ENCODE measurements around the gene RAX2. TPM values are rescaled to one million over a fixed set of nuclear protein-coding genes. Genes with fewer than 3 reads are reported as not detected.

The RAX2 gene
- total and polyA plus RNA-seq, 2 of the 8 experiments (the other 6 are each of a cell fraction or from before 2014, with no cell fraction given) = 0.08 TPM; not detected in 1

DNA sequence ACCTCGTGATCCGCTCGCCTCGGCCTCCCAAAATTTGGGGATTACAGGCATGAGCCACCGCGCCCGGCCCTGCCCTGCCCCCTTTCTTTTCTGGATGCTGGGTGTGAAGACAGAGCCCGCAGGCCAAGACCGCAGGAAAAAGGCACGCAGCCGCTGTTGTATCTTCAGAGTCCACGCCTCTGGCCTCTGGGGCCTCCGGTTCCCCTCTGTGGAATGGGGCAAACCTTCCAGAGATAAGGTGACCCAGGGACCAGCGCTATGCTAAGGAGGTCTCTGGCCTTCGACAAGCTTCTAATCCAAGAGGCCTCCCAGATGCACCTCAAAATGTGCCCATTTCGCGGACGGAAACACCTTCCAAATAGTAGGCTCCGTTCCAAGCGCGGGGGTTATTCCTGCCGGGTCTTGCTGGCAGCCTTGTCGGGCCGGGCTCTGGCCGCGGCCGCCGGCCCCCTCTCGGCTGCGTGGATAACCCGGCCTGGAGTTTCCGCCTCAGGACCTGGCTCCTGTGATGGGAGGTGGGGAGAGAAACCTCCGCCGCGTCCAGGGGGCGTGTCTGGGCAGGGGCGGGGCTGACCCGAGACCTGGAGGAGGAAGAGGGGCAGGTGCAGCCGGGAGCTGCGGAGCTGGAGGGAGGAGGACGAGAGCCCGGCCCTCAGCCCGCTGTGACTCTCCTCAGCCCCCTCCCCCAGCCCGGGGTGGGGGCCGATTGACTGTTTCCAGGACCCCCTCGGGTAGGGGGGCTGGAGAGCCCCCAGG is 50.7 kb downstream of the RAX2 start:
- Histone ChIP-seq H4K8ac (ENCODE audit: extremely low read depth, insufficient read depth, low read length) (no peak overlapping the region), H2BK5ac (ENCODE audit: low read depth, low read length) (no peak overlapping the region), H3K27ac (ENCODE audit: low read depth, low read length) (no peak overlapping the region), H4K91ac (replicated peaks; ENCODE audit: insufficient read length, low read length) (no peak overlapping the region), H3K27me3 (replicated peaks in 1 of 4; ENCODE audit: control insufficient read depth in 3 of 4, extremely low read depth in 1 of 4, insufficient read depth in 3 of 4, low read length in 3 of 4) (peaks cover 0 to 3% (median 0%) of the 10 kb centered on the region in 4 experiments; a peak in 2 of 7 replicates), H3K56ac (replicated peaks; ENCODE audit: insufficient read length, low read depth, low read length) (no peak overlapping the region), H2AFZ (ENCODE audit: low read length) (no peak overlapping the region), H4K5ac (ENCODE audit: insufficient read length, low read depth, low read length) (no peak overlapping the region), H3K9ac (replicated peaks in 1 of 4; ENCODE audit: extremely low read depth in 1 of 4, low read depth in 3 of 4, low read length in 3 of 4) (no peak overlapping the region), H2AK5ac (ENCODE audit: low read depth, low read length) (no peak overlapping the region), H2BK20ac (ENCODE audit: low read length) (no peak overlapping the region), H3K18ac (ENCODE audit: extremely low read depth, low read length) (no peak overlapping the region; the same call in 1 of the 2 replicates), H3K4me3 (ENCODE audit: extremely low read depth in 1 of 4, insufficient read depth in 2 of 4, low read depth in 3 of 4, low read length in 4 of 4) (peak overlapping the region; percentile 65 to 81 (median 70)), H2BK120ac (replicated peaks; ENCODE audit: low read depth, low read length) (no peak overlapping the region), H3K79me2 (ENCODE audit: control insufficient read depth in 1 of 2, insufficient read depth in 2 of 2, low read length in 2 of 2) (no peaks in the 10 kb centered on the region), H2BK15ac (ENCODE audit: low read length) (no peak overlapping the region), H3K9me3 (ENCODE audit: insufficient read depth in 2 of 2, low read depth in 1 of 2, low read length in 1 of 2) (no peaks in the 10 kb centered on the region), H3K36me3 (ENCODE audit: control insufficient read depth in 2 of 4, insufficient read depth in 4 of 4, low read length in 3 of 4) (no peaks in the 10 kb centered on the region), H3K14ac (ENCODE audit: insufficient read length) (no peak overlapping the region), H3K4me2 (ENCODE audit: insufficient read depth in 1 of 2, low read depth in 2 of 2, low read length in 2 of 2) (peak overlapping the region; percentile 87 to 98), H3K4me1 (replicated peaks in 1 of 4; ENCODE audit: control insufficient read depth in 3 of 4, insufficient read depth in 4 of 4, low read length in 3 of 4) (peaks cover 0 to 16% (median 10%) of the 10 kb centered on the region in 4 experiments; a peak in 6 of 7 replicates), H3K23ac (ENCODE audit: insufficient read length) (no peak overlapping the region), H3K23me2 (ENCODE audit: low read depth, low read length) (peaks cover 8% of the 10 kb centered on the region; the same call in 1 of the 2 replicates), H2BK12ac (ENCODE audit: low read depth, low read length) (no peak overlapping the region), H4K20me1 (replicated peaks in 1 of 2; ENCODE audit: control insufficient read depth in 1 of 2, insufficient read depth in 2 of 2, low read length in 2 of 2) (no peaks in the 10 kb centered on the region), H3K79me1 (ENCODE audit: low read depth, low read length) (no peaks in the 10 kb centered on the region), H3K4ac (replicated peaks; ENCODE audit: insufficient read length, low read depth, low read length) (no peak overlapping the region)
- ChIA-PET POLR2A (ENCODE audit: partially characterized antibody) (interaction anchor here (0.6 to 2.0 kb wide), 5 partner anchors 8 to 41 kb away, joined by 3 to 7 read pairs (median 5); partner anchors contain the start of genes MRPL54 and TJP3), CTCF (ENCODE audit: partially characterized antibody) (interaction anchor here (1.0 to 5.8 kb wide), 12 partner anchors 13 to 267 kb away, joined by 3 to 66 read pairs (median 4); partner anchors contain the start of genes ATCAY and TJP3)
- WGBS, 2 experiments (ENCODE audit: extremely low coverage in 1 of 2, insufficient coverage in 1 of 2, insufficient read length in 1 of 2, insufficient replicate concordance in 2 of 2, low coverage in 1 of 2, low lambda C conversion rate in 2 of 2, missing lambda C conversion rate in 1 of 2) = 31% methylated on average over 38 of the region's 46 CpGs; no CpG with 5 or more reads in 1 of the 2 experiments
- peak; percentile 13 for FAIRE-seq
- DNase-seq (ENCODE audit: low read depth in 1 of 2, low spot score in 2 of 2) = peak; percentile 90 to 100
- TF ChIP-seq JUN (IDR thresholded peaks at IDR 0.05; ENCODE audit: low read depth, low read length) (peak; percentile 72), BACH1 (IDR thresholded peaks at IDR 0.05; ENCODE audit: low read length) (no peak), CHD1 (IDR thresholded peaks at IDR 0.05; ENCODE audit: low read depth, low read length) (no peak), KDM4A (IDR thresholded peaks at IDR 0.05; ENCODE audit: low read depth, low read length, severe bottlenecking) (peak; percentile 67), RFX5 (IDR thresholded peaks at IDR 0.05; ENCODE audit: borderline replicate concordance, low read depth, low read length) (peak; percentile 79), PHF8 (conservative IDR thresholded peaks at IDR 0.05; ENCODE audit: low read depth, low read length) (no peak), CTBP2 (IDR thresholded peaks at IDR 0.05; ENCODE audit: borderline replicate concordance, insufficient read depth, insufficient read length, low read length) (no peak)
- TF ChIP-seq, protein P1, sequence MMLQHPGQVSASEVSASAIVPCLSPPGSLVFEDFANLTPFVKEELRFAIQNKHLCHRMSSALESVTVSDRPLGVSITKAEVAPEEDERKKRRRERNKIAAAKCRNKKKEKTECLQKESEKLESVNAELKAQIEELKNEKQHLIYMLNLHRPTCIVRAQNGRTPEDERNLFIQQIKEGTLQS (IDR thresholded peaks at IDR 0.05; ENCODE audit: insufficient read depth, low read depth, low read length) = no peak
- TF ChIP-seq, protein P2, sequence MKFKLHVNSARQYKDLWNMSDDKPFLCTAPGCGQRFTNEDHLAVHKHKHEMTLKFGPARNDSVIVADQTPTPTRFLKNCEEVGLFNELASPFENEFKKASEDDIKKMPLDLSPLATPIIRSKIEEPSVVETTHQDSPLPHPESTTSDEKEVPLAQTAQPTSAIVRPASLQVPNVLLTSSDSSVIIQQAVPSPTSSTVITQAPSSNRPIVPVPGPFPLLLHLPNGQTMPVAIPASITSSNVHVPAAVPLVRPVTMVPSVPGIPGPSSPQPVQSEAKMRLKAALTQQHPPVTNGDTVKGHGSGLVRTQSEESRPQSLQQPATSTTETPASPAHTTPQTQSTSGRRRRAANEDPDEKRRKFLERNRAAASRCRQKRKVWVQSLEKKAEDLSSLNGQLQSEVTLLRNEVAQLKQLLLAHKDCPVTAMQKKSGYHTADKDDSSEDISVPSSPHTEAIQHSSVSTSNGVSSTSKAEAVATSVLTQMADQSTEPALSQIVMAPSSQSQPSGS (IDR thresholded peaks at IDR 0.05; ENCODE audit: low read length) = peak; percentile 72; the same call in 1 of the 2 replicates
